Measurements from ENCODE around the gene KLF9.
"Not testable (repeated sequence)": the region's sequence is repeated elsewhere in the genome, so short reads cannot be mapped to it uniquely, and the experiment has no call there.

The KLF9 gene

GRCh38 chr9:70403618-70404025 lies 10.8 kb downstream of the KLF9 start:
- DNase-seq, result no peak

- DNase-seq, result no peak
These were observed 11.3 kb downstream of the KLF9 start for GRCh38 chr9:70403166-70403565.

- DNase-seq, result no peak
These were observed 12.2 kb downstream of the KLF9 start for GRCh38 chr9:70402213-70402612.

GRCh38 chr9:70401241-70401640 lies 13.2 kb downstream of the KLF9 start:
- not testable (repeated sequence) for DNase-seq

- DNase-seq, result no peak
These were observed 14.2 kb downstream of the KLF9 start for GRCh38 chr9:70400107-70400892.

GRCh38 chr9:70399141-70399540 lies 15.3 kb downstream of the KLF9 start:
- DNase-seq, result no peak

GRCh38 chr9:70398145-70398556 lies 16.3 kb downstream of the KLF9 start:
- no peak for DNase-seq

GRCh38 chr9:70395652-70396051 lies 18.8 kb downstream of the KLF9 start:
- DNase-seq, result no peak

GRCh38 chr9:70392850-70393249 lies 21.6 kb downstream of the KLF9 start:
- DNase-seq, result no peak

GRCh38 chr9:70392189-70392588 lies 22.3 kb downstream of the KLF9 start:
- DNase-seq, result no peak

- no peak for DNase-seq
These were observed 23.5 kb downstream of the KLF9 start for GRCh38 chr9:70390933-70391341.

GRCh38 chr9:70389621-70390266 lies 24.7 kb downstream of the KLF9 start:
- DNase-seq, result no peak

- DNase-seq, result no peak
These were observed 25.3 kb downstream of the KLF9 start for GRCh38 chr9:70389188-70389587.

- DNase-seq, result no peak
These were observed 26.8 kb downstream of the KLF9 start for GRCh38 chr9:70387663-70388062.

GRCh38 chr9:70385426-70385825 lies 29.0 kb downstream of the KLF9 start:
- no peak for DNase-seq

GRCh38 chr9:70382709-70383605 lies 31.5 kb downstream of the KLF9 start:
- DNase-seq, result no peak

GRCh38 chr9:70382046-70382708 lies 32.3 kb downstream of the KLF9 start:
- no peak for DNase-seq

- no peak for DNase-seq
These were observed 39.4 kb downstream of the KLF9 start for GRCh38 chr9:70374962-70375618.

- DNase-seq, result no peak
These were observed 47.0 kb downstream of the KLF9 start for GRCh38 chr9:70367305-70367930.

- DNase-seq, result no peak
These were observed 50.7 kb downstream of the KLF9 start for GRCh38 chr9:70363760-70364159.

GRCh38 chr9:70362952-70363351 lies 51.5 kb downstream of the KLF9 start:
- no peak for DNase-seq

GRCh38 chr9:70355801-70356200 lies 58.7 kb downstream of the KLF9 start:
- no peak for DNase-seq
